ENCODE measurements around the gene SIDT1.

The SIDT1 gene

GRCh38 chr3:113545594-113545993, 13.2 kb downstream of the SIDT1 start:
- DNase-seq (ENCODE audit: low read depth in 3 of 3), result no peak

- no peak for DNase-seq (ENCODE audit: low read depth in 3 of 3)
Observed at GRCh38 chr3:113546414-113546893, 14.1 kb downstream of the SIDT1 start.

DNA sequence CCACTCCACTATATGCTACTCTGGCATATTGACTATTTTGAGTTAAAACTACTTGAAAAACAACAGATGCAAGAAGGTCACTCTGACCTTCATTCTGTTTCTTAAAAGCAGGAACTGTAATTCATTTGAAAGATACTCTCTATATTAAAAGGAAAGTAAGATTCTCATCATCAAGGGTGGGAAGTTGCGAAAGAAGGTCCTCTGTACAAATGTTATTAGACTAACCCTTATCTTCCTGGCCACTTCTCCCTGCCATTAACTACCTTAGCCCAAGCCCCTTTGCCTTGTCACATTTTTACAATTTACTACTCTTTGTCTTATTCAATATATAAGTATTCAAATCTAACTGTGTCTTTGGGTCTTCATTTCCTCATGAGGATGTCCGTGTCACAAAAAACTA, 16.1 kb downstream of the SIDT1 start:
- no peak for DNase-seq (ENCODE audit: low read depth in 3 of 3)

DNA sequence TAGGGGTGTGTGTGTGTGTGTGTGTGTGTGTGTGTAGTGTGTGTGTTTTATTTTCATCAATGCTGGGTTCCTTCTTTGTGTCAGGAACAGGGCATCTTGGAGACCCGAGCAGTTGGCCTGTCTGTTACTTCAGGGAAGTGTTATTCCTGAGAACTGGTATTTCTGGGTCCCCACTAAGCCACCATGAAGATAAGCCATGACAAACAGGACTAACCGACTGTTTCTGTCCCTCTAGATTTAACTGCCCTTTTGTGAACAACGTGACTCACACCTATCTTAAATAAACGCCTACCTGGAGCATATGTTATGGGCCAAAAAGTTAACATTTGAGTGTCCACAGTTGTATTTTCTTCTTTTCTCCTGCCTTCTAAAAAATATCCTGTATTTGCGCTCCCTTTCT, 19.5 kb downstream of the SIDT1 start:
- DNase-seq (ENCODE audit: low read depth in 3 of 3), result no peak

DNA sequence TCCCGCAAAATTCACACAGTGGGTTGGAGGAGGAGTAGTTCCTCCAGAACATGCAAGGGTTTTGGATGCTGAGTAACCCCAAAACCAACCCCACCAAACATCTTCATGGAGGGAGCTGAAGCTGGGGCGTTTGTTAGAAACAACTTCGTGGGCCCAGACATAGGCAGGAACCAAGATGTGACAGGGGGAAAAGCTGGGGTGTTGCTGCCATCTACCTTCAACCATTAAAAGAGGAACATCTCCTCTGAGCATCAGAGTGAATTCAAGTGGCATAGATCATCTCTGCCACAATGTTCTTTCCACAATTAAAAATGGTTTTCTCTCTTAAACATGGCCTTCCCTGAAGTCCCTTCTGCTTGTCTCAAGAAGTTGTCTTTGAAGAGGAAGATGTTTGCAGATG, 20.5 kb downstream of the SIDT1 start:
- DNase-seq (ENCODE audit: low read depth in 3 of 3), result no peak

GRCh38 chr3:113555138-113555537, 22.8 kb downstream of the SIDT1 start:
- no peak for DNase-seq (ENCODE audit: low read depth in 3 of 3)

DNA sequence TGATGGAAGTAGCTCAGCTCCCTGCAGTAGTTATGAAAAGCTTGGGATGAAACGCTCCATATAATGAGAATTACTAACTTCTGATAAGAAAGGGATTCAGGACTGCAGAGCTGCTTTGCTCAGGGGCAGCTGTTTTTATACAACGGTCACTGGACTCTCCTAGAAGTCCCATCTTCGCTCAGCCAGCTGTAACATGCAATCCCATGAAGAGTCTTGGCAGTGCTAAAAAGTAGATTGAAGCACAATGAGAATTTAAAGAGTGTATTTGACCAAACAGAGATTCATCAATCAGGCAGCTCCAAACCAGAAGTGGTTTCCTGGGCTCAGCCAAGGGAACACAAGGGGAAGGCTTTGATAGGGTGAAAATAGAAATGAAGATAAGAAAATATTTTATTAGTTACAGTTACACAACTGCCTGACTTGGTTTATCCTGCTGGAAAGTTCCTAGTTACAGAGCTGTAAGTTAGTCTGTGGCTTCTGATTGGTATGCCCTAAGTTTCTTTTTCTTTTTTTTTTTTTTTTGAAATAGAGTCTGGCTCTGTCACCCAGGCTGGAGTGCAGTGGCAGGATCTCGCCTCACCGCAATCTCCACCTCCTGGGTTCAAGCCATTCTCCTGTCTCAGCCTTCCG, 24.1 kb downstream of the SIDT1 start:
- no peak for DNase-seq (ENCODE audit: low read depth in 3 of 3)

DNA sequence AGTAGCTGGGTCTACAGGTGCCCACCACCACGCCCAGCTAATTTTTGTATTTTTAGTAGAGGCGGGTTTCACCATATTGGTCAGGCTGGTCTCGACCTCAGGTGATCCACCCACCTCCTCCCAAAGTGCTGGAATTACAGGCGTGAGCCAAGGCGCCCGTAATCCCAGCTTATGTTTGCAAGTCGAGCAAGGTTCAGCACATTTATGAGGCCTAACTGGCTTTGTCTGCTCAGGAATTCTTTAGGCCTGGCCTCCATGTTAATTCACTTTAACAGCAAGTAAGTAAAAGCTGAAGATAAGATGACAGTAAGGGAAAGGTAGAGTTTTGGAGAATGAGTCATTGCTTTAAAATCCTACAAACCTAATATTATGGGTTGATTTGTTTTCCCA, 24.6 kb downstream of the SIDT1 start:
- DNase-seq (ENCODE audit: low read depth in 3 of 3), result no peak

DNA sequence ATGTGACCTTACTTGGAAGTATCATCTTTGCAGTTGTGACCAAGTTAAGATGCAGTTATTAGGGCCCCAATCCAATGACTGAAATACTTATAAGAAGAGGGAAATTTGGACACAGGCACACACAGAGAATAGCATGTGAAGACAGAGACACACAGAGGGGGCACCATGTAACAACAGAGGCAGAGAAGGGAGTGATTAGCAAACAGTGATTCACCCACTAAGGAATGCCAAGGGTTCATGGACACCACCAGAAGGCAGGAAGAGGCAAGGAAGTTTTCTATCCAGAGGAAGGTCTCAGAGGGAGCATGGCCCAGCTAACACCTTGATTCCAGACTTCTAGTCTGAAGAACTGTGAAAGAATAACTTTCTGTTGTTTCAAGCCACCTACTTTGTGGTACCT, 25.0 kb downstream of the SIDT1 start:
- no peak for DNase-seq (ENCODE audit: low read depth in 3 of 3)

- DNase-seq (ENCODE audit: low read depth in 3 of 3), result no peak
Observed at GRCh38 chr3:113559009-113559408, 26.7 kb downstream of the SIDT1 start.

- DNase-seq (ENCODE audit: low read depth in 3 of 3), result no peak
Observed at GRCh38 chr3:113560271-113560670, 27.9 kb downstream of the SIDT1 start.

DNA sequence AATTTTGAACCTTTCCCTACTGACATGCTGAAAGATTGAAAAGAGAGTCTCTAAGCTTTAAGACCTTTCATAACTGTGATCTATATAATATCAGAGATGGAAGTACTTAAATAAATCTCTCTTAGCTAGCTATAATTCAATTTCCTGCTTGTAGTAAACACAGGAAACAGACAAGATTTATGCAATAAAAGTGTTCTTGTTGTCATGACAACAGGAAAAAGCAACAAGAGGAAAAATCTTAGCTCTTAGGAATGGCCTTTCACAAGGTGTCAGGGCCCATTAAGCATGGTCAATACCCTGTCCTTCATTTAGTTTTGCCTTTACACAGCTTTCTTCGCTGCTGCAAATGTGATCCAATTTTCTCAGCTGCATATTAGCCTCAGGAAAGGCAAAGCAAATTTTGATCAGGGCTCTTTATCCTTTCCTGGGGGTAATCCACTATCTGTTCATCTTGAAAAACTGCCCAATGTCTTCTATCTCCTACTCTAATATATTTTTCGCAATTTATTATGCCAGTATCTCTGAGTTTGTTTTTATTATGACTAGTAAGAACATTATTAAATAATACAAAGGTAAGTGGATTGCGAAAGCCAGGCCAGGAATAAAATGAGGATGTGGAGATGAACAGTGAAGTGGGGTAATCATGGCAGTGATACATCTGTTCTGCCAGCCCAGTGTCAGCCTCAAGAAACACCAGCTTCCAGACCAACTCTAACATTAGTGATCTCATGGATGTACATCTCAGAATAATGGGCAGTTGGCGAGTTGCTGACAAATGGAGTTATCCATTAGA, 28.7 kb downstream of the SIDT1 start:
- no peak for DNase-seq (ENCODE audit: low read depth in 3 of 3)

DNA sequence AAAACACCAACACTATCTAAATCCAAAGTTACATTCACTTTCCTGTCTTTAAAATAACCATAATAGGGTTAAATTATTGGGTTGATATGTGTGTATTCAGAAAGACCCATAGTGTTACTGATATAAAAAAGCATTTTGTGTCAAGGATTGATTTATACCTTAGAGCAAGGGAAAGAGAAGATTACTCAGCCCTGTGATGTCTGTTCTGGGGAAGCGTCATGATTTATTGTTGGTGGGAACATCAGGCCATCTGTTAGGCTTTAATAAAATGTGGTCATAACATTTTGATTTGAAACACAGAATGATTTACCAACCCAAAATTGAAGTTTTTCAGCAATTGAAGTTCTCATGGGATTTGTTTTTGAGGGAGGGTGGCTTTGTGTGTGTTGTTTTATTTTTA, 33.2 kb downstream of the SIDT1 start:
- no peak for DNase-seq (ENCODE audit: low read depth in 3 of 3)

- DNase-seq (ENCODE audit: low read depth in 3 of 3), result no peak
Observed at GRCh38 chr3:113570158-113570557, 37.8 kb downstream of the SIDT1 start.

DNA sequence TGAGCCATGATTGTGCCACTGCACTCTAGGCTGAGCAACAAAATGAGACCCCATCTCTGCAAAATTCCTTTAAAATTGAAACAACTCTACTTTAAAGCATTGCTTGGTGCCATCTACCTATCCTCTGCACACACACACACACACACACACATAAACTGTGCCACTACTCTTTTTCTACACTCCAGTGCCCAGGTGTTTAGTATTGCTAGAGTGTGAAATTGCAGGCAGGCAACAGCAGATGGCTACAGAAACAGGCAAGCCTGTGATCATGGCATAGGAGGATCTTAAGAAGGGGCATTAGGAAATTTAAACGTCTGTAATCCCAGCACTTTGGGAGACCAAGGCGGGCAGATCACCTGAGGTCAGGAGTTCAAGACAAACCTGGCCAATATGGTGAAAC, 39.0 kb downstream of the SIDT1 start:
- DNase-seq (ENCODE audit: low read depth in 3 of 3), result no peak

- no peak for DNase-seq (ENCODE audit: low read depth in 3 of 3)
Observed at GRCh38 chr3:113573728-113574127, 41.4 kb downstream of the SIDT1 start.

DNA sequence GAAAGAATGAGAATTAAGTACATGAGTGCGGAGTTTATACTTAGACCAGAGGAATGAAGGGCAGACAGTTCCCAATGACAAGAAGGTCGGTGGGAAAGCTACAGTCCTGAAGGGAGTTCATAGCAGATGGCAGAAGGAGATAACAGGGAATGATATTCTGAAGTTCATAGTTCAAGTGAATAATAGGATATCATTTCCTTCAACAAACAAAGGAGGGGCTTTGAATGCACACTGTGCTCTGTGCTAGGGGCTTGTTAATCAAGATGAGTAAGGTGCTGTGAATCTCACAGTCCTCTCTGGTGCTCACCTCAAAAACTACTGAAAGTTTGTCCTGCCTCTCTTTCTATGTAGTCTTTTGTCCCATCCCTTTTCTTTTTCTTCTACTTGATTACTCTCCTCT, 41.9 kb downstream of the SIDT1 start:
- DNase-seq (ENCODE audit: low read depth in 3 of 3), result no peak

- no peak for DNase-seq (ENCODE audit: low read depth in 3 of 3)
Observed at GRCh38 chr3:113575206-113575605, 42.9 kb downstream of the SIDT1 start.

DNA sequence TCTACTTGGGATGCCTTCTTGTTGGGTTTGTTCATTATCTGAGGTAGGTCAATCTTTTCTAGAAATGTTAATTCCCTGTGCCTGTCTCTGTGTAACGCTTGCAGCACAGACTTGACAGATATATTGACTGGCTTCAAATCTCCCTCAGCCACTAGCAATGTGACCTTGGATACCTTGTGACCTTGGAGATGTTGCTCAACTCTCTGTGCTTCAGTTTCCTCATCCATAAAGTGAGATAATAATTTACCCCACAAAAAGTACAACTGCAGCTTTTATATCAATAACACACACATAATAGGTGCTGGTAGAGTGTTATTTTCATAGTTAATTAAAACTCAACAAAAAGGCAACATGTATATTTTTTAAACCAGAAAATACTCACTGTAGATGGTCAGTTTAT, 52.9 kb downstream of the SIDT1 start:
- no peak for DNase-seq (ENCODE audit: low read depth in 3 of 3)

- DNase-seq (ENCODE audit: low read depth in 3 of 3), result no peak
Observed at GRCh38 chr3:113585720-113586119, 53.4 kb downstream of the SIDT1 start.

DNA sequence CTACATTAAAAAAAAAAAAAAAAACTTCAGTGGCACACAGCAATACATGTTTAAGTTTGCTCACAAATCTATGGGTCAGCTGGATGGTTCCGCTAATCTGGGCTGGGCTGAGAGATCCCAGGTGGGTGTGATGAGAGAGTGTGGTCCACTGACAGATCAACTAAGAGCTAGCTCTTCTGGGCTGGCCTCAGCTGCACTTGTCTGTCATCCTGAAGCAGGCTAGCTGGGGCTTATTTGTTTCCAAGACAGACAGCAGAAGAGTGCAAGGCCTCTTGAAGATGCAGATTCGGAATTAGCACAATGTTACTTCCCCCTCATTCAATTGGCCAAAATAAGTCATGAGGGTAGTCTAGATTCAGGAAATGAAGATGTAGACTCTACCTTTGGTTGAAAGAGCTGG, 56.5 kb downstream of the SIDT1 start:
- no peak for DNase-seq (ENCODE audit: low read depth in 3 of 3)

DNA sequence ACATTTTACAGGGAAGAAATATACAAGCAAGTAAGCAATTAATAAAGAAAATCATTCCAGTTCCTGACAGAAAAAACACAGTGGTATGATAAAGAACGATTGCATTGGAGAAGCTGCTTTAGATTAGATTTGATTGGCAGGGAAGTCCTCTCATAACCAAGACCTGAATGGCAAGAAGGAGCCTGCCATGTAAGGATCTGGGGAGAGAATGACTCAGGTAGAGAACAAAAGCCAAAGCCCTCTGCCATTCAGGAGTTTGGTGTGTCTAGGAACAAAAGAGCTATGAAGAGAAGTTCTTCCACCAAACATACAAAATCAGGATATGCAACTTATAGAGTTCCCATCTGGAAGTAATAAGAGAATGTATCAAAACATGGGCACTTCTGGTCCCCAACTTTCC, 57.6 kb downstream of the SIDT1 start:
- DNase-seq (ENCODE audit: low read depth in 3 of 3), result no peak

DNA sequence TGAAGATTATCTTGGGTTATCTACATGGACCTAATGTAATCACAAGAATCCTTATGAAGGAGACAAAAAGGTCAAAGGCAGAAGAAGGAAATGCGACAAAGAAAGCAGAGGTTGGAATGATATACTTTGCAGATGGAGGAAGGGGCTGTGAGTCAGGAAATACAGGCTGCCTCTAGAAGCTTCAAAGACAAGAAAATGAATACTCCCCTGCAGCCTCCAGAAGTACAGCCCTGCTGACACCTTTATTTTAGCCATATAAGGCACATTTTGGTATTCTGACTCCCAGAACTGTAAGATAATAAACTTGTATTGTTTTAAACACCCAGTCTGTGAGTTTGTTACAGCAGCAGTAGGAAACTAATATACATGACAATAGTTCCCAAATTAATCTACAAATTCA, 58.6 kb downstream of the SIDT1 start:
- no peak for DNase-seq (ENCODE audit: low read depth in 3 of 3)

- DNase-seq (ENCODE audit: low read depth in 3 of 3), result no peak
Observed at GRCh38 chr3:113594066-113594465, 61.7 kb downstream of the SIDT1 start.
